ENCODE results near the gene TNF.
"Not testable (repeated sequence)": the region's sequence is repeated elsewhere in the genome, so short reads cannot be mapped to it uniquely, and the experiment has no call there.

The TNF gene

DNA sequence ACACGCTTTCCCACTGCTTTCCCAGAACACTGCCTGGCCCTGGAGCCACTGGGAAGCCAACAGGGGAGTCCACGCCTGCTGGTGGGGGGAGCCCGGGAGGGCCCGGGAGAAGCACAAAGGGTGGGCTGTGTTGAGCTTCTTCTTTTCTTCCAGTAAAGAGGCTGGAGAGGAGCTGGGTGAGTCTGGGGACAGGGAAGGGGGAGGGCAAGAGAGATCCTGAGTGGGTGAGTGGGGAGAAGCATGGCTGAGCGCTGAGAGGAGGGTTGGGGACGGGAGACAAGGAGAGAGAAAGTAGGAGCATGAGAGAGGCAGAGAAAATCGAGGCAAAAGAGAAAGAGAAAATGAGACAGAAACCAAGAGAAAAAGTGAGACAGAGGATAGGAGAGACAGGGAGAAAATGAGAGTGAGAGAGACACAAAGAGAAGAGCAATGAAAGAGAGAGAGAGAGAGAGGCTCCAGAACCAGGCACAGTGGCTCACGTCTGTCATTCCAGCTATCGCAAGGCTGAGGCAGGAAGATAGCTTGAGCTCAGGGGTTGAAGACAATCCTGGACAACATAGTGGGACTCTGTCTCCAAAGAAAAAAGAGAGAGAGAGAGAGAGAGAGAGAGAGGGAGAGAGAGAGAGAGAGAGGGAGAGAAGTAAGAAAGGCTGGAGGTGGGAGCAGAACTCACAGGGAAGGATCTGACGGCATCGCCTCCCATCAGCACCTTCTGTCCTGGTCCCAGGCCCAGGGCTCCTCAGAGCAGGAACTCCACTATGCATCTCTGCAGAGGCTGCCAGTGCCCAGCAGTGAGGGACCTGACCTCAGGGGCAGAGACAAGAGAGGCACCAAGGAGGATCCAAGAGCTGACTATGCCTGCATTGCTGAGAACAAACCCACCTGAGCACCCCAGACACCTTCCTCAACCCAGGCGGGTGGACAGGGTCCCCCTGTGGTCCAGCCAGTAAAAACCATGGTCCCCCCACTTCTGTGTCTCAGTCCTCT is 12.7 kb downstream of the TNF start:
- Histone ChIP-seq H3K9me3 (ENCODE audit: control insufficient read depth, insufficient read depth, low read depth, low read length) (no peaks in the 10 kb centered on the region), H3K27ac (ENCODE audit: extremely low read depth, low read depth, low read length) (no peak overlapping the region), H3K4me3 (ENCODE audit: low read depth, low read length) (no peak overlapping the region), H3K36me3 (ENCODE audit: control insufficient read depth in 2 of 2, insufficient read depth in 1 of 2, low read length in 2 of 2) (no peaks in the 10 kb centered on the region), H3K4me1 (ENCODE audit: control insufficient read depth, insufficient read depth, low read length) (no peaks in the 10 kb centered on the region)
- CTCF ChIA-PET: interaction anchor here (0.6 to 18.7 kb wide), 10 partner anchors 8 to 485 kb away, joined by 3 to 518 read pairs (median 4); partner anchors contain the start of genes ATP6V1G2, NCR3 and TNF
- POLR2A ChIA-PET: interaction anchor here (0.6 kb wide), 1 partner anchor 87 kb away, joined by 3 read pairs; no protein-coding TSS in a partner anchor
- TF ChIP-seq ZNF341 (tag by site-specific recombination; IDR thresholded peaks at IDR 0.05; ENCODE audit: low read depth) (no peak), PRDM1 (tag by site-specific recombination; IDR thresholded peaks at IDR 0.05) (peak; percentile 99), SALL2 (tag by site-specific recombination; IDR thresholded peaks at IDR 0.05; ENCODE audit: borderline replicate concordance) (no peak), ZNF596 (tag by site-specific recombination; IDR thresholded peaks at IDR 0.05) (peak; percentile 97), ZNF529 (tag by site-specific recombination; IDR thresholded peaks at IDR 0.05; ENCODE audit: insufficient replicate concordance) (no peak), ZNF366 (tag by site-specific recombination; conservative IDR thresholded peaks at IDR 0.05) (peak; percentile 60)

DNA sequence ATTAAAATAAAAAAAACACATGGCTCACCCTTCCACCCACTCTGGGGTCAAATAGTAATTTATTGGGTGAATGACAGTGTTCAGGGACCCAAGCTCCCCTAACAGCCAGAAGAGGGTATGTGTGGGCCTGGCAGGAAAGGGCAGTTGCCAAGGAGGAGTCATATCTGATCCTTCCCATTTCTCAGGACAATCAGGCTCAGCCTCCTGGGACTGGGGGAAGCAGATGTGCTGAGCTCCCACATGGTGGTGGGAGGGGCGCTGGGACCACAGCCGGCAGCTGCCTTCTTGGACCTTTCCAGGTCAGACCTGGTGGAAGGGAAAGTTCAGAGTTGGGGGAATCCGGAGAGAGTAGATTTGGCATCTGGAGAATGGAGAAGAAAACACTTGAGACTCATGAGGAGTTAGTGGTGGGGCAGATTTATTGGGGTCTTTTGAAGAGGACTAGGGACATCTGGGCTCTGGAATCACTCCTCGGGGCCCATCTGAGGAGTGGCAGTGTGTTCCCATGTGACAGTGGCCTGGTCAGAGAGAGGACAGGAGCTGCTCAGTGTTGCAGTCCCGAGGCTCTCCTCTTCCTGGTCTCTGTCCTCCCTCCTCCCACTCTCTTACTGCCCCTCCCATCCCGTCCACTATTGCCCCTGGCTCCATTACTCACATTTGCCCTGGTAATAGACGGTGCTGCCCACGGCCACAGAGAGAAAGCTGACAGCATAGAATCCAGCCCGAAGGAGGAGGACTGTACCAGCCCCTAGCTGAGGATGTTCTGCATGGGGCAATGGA is 13.7 kb downstream of the TNF start:
- no peaks in the 10 kb centered on the region for H3K36me3 ChIP-seq (ENCODE audit: control insufficient read depth in 2 of 2, insufficient read depth in 1 of 2, low read length in 2 of 2)
- POLR2A ChIA-PET: no interaction called here
- no peaks in the 10 kb centered on the region for H3K9me3 ChIP-seq (ENCODE audit: control insufficient read depth, insufficient read depth, low read depth, low read length)
- H3K27ac ChIP-seq (ENCODE audit: extremely low read depth, low read depth, low read length): no peak overlapping the region
- no peak overlapping the region for H3K4me3 ChIP-seq (ENCODE audit: low read depth, low read length)
- CTCF ChIA-PET: interaction anchor here (0.6 to 18.7 kb wide), 10 partner anchors 7 to 358 kb away, joined by 3 to 518 read pairs (median 4); partner anchors contain the start of genes ATP6V1G2, NCR3 and TNF
- no peaks in the 10 kb centered on the region for H3K4me1 ChIP-seq (ENCODE audit: control insufficient read depth, insufficient read depth, low read length)
- TF ChIP-seq REPIN1 (tag by site-specific recombination; IDR thresholded peaks at IDR 0.05; ENCODE audit: low read depth) (no peak), EGR2 (tag by site-specific recombination; IDR thresholded peaks at IDR 0.05; ENCODE audit: low read depth) (peak; percentile 36; the same call in 1 of the 2 replicates), MEIS1 (CRISPR knock-in tag; IDR thresholded peaks at IDR 0.05; ENCODE audit: borderline replicate concordance) (no peak), PRDM1 (tag by site-specific recombination; IDR thresholded peaks at IDR 0.05) (peak; percentile 37; the same call in 1 of the 2 replicates), ZNF214 (tag by site-specific recombination; IDR thresholded peaks at IDR 0.05; ENCODE audit: borderline replicate concordance) (no peak), ZFHX2 (tag by site-specific recombination; conservative IDR thresholded peaks at IDR 0.05) (peak; percentile 49; the same call in 1 of the 2 replicates)
- TF ChIP-seq, protein P1, sequence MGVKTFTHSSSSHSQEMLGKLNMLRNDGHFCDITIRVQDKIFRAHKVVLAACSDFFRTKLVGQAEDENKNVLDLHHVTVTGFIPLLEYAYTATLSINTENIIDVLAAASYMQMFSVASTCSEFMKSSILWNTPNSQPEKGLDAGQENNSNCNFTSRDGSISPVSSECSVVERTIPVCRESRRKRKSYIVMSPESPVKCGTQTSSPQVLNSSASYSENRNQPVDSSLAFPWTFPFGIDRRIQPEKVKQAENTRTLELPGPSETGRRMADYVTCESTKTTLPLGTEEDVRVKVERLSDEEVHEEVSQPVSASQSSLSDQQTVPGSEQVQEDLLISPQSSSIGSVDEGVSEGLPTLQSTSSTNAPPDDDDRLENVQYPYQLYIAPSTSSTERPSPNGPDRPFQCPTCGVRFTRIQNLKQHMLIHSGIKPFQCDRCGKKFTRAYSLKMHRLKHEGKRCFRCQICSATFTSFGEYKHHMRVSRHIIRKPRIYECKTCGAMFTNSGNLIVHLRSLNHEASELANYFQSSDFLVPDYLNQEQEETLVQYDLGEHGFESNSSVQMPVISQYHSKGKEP (tag by site-specific recombination; IDR thresholded peaks at IDR 0.05): no peak

DNA sequence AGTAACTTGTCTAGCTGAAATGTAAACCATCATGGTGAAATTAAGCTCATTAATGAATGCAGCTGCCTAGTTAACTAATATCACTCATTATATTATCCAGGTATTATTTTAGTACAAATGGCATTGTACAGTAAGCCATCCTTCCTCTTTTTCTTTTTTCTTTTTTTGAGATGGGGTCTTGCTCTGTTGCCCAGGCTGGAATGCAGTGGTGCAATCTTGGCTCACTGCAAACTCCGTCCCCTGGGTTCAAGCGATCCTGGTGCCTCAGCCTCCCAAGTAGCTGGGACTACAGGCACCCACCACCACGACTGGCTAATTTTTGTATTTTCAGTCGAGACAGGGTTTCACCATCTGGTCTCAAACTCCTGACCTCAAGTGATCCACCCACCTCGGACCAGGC is 15.3 kb downstream of the TNF start:
- H3K4me1 ChIP-seq (ENCODE audit: control insufficient read depth, insufficient read depth, low read length); H3K9me3 ChIP-seq (ENCODE audit: control insufficient read depth, insufficient read depth, low read depth, low read length); POLR2A ChIA-PET; H3K4me3 ChIP-seq (ENCODE audit: low read depth, low read length); H3K27ac ChIP-seq (ENCODE audit: extremely low read depth, low read depth, low read length); H3K36me3 ChIP-seq (ENCODE audit: control insufficient read depth in 2 of 2, insufficient read depth in 1 of 2, low read length in 2 of 2): not testable (repeated sequence)
- peak; percentile 83 for TF ChIP-seq ZNF121 (tag by site-specific recombination; IDR thresholded peaks at IDR 0.05)
- CTCF ChIA-PET: interaction anchor here (0.8 to 18.7 kb wide), 5 partner anchors 7 to 197 kb away, joined by 3 to 518 read pairs (median 5); partner anchors contain the start of genes ATP6V1G2 and NCR3
